ENCODE measurements around the gene PBX4. TPM values are rescaled to one million over a fixed set of nuclear protein-coding genes. Genes with fewer than 3 reads are reported as not detected.
A peak's percentile ranks its signal among the peaks of the same experiment; 100 is the strongest.

The PBX4 gene
- total RNA-seq, 1 experiment from 2014 or later = 0.30 TPM

- H3K4me1 Mint-ChIP-seq (ENCODE audit: insufficient read depth, unreplicated experiment) = peaks cover 13% of the 10 kb centered on the region
- peak within 1 kb of the TSS; percentile 75 for H3K4me3 Mint-ChIP-seq (ENCODE audit: unreplicated experiment)
- peak within 1 kb of the TSS; percentile 77 for H3K27ac Mint-ChIP-seq (ENCODE audit: low read depth, unreplicated experiment)
- H3K27me3 Mint-ChIP-seq (ENCODE audit: insufficient read depth, unreplicated experiment) = no peaks in the 10 kb centered on the region
- H3K36me3 Mint-ChIP-seq (ENCODE audit: insufficient read depth, unreplicated experiment) = peaks cover 30% of the 10 kb centered on the region
- BruUV-seq (replicated peaks) = no TSS peak
- ChIA-PET CTCF (interaction anchor here (0.5 to 2.1 kb wide), 11 partner anchors 11 to 185 kb away, joined by 3 to 13 read pairs (median 4); no protein-coding TSS in a partner anchor), POLR2A (interaction anchor here (0.5 to 2.2 kb wide), 16 partner anchors 11 to 162 kb away, joined by 3 to 16 read pairs (median 4); partner anchors contain the start of genes ATP13A1 and NDUFA13)
- H3K9me3 Mint-ChIP-seq (ENCODE audit: unreplicated experiment) = no peaks in the 10 kb centered on the region
- no peak for TF ChIP-seq CTCF (IDR thresholded peaks at IDR 0.05; ENCODE audit: unreplicated experiment)
- peak; percentile 52 for DNase-seq (ENCODE audit: unreplicated experiment)
- intact Hi-C loops (cut with micrococcal nuclease) = loop anchor here (5.0 kb wide), 1 partner anchor 76 kb away; no protein-coding TSS in a partner anchor
Measured at GRCh38 chr19:19627621-19628500, 9.4 kb upstream of the PBX4 start, which contains the start of gene LPAR2. Gene LPAR2, minus strand, starts transcription at chr19:19628220. Its CDS starts 945 bp downstream, at chr19:19627275.

DNA sequence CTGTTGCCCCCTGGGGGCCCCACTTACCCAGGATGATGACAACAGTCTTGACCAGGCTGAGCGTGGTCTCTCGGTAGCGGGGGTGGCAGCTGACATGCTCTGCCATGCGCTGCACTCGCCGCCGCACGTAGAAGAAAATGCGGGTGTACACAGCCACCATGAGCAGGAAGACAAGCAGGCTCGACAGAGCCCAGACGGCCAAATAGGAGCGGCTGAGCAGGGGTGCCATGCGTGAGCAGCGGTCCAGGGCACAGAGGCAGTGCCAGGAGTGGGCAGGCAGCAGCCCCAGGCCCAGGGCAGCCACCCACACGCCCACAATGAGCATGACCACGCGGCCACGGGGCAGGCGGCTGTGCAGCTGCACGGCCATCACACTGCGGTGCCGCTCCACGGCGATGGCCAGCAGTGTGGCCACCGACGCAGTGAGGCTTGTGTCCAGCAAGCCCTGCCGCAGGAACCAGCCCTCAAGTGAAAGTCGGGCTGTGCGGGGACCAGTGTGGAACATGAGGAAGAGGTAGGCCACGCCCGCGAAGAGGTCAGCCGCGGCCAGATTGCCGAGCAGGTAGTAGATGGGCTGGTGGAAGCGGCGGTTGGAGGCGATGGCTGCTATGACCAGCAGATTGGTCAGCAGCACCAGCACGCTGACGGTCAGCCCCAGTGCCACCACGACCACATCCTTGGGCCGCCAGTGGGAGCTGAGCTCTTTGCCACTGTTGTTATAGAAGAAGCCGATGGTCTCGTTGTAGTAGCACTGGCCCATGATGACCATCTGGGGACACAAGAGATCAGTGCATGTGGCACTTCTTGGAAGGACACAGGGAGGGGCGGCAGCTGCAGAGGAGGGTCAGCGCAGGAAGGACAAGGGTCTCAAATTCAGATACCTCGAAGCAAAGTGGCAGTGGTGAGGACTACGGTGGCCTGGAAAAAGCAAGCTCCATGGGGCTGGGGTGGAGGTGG lies 8.3 kb upstream of the PBX4 start:
- Mint-ChIP-seq H3K4me1 (ENCODE audit: insufficient read depth, unreplicated experiment) (peaks cover 13% of the 10 kb centered on the region), H3K36me3 (ENCODE audit: insufficient read depth, unreplicated experiment) (peaks cover 29% of the 10 kb centered on the region), H3K4me3 (ENCODE audit: unreplicated experiment) (peak overlapping the region; percentile 75), H3K27me3 (ENCODE audit: insufficient read depth, unreplicated experiment) (no peaks in the 10 kb centered on the region), H3K27ac (ENCODE audit: low read depth, unreplicated experiment) (peak overlapping the region; percentile 37), H3K9me3 (ENCODE audit: unreplicated experiment) (no peaks in the 10 kb centered on the region)
- DNase-seq (ENCODE audit: unreplicated experiment) = no peak
- CTCF ChIA-PET = interaction anchor here (0.6 to 2.1 kb wide), 4 partner anchors 21 to 94 kb away, joined by 3 to 9 read pairs (median 3); no protein-coding TSS in a partner anchor
- intact Hi-C loops (cut with micrococcal nuclease) = loop anchor here (5.0 kb wide), 1 partner anchor 74 kb away; no protein-coding TSS in a partner anchor
- POLR2A ChIA-PET = interaction anchor here (0.8 to 2.2 kb wide), 5 partner anchors 10 to 110 kb away, joined by 4 to 16 read pairs (median 7); partner anchors contain the start of gene NDUFA13
- no TSS peak for BruUV-seq (replicated peaks)
- TF ChIP-seq CTCF (IDR thresholded peaks at IDR 0.05; ENCODE audit: unreplicated experiment) = no peak

DNA sequence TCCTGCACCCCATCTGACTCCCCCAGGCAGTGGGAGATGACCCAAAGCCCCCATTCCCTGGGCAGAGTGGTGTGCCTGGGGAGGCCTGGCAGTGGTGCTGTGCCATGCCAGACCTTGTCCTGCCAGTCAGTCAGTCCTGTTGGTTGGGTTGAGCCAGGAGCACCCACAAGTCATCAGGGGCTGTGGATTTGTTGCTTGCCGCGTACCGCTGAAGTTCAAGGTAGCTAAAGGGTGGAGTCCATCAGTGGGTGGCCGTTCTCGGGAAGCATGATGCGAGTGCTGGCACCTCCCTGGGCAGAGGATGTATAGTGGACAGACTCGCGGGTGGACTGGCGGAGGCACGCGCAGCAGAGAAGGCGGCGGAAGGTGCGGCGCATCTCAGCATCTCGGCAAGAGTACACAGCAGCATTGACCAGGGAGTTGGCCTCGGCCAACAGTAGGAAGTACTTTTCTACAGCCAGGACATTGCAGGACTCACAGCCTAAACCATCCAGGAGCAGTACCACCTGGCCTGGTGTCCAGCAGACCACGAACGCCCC lies 5.6 kb upstream of the PBX4 start:
- CTCF ChIA-PET = interaction anchor here (0.7 to 2.5 kb wide), 2 partner anchors 38 to 92 kb away, joined by 3 to 9 read pairs; no protein-coding TSS in a partner anchor
- no peak overlapping the region for H3K27ac Mint-ChIP-seq (ENCODE audit: low read depth, unreplicated experiment)

More for the DNA sequence above, 5.6 kb upstream of the PBX4 start:
- H3K4me3 Mint-ChIP-seq (ENCODE audit: unreplicated experiment) = no peak overlapping the region
- TF ChIP-seq CTCF (IDR thresholded peaks at IDR 0.05; ENCODE audit: unreplicated experiment) = no peak
- POLR2A ChIA-PET = interaction anchor here (1.0 to 1.6 kb wide), 2 partner anchors 10 to 17 kb away, joined by 4 read pairs; no protein-coding TSS in a partner anchor
- no peaks in the 10 kb centered on the region for H3K27me3 Mint-ChIP-seq (ENCODE audit: insufficient read depth, unreplicated experiment)
- H3K4me1 Mint-ChIP-seq (ENCODE audit: insufficient read depth, unreplicated experiment) = peaks cover 13% of the 10 kb centered on the region
- intact Hi-C loops (cut with micrococcal nuclease) = no loop called here
- DNase-seq (ENCODE audit: unreplicated experiment) = no peak
- H3K9me3 Mint-ChIP-seq (ENCODE audit: unreplicated experiment) = no peaks in the 10 kb centered on the region
- peaks cover 24% of the 10 kb centered on the region for H3K36me3 Mint-ChIP-seq (ENCODE audit: insufficient read depth, unreplicated experiment)
- BruUV-seq (replicated peaks) = no TSS peak
